Activated T-cell treated with anti-CD3 and anti-CD28 coated beads, Interleukin-2, amount 50 U/mL, for 4 hours (primary cell): ENCODE results near the gene TSKU. TPM values are rescaled to one million over a fixed set of nuclear protein-coding genes. Genes with fewer than 3 reads are reported as not detected.
"Not testable (repeated sequence)": the region's sequence is repeated elsewhere in the genome, so short reads cannot be mapped to it uniquely, and the experiment has no call there.

Source experiments
- ATAC-seq, 2 donors: fragments of 200-7000 bp; cut with Tn5 transposase; one replicate each; pipeline ENCODE4 v1.10.0; 2021
- DNase-seq: peaks from one replicate; pipeline ENCODE4 v3.0.0-alpha.2; 2020
- H3K27me3 Mint-ChIP-seq: one replicate; pipeline ENCODE4 v1.8.0; 2021; ENCODE audit warnings: low read depth, mixed read lengths
- H3K36me3 Mint-ChIP-seq: one replicate; pipeline ENCODE4 v1.8.0; 2022; ENCODE audit warnings: mixed read lengths; ENCODE audit not compliant: insufficient read depth
- H3K4me1 Mint-ChIP-seq: one replicate; pipeline ENCODE4 v1.8.0; 2021; ENCODE audit warnings: low read depth, mixed read lengths
- H3K4me3 Mint-ChIP-seq: one replicate; pipeline ENCODE4 v1.8.0; 2021; ENCODE audit warnings: mild to moderate bottlenecking, moderate library complexity, mixed read lengths
- H3K9me3 Mint-ChIP-seq: one replicate; pipeline ENCODE4 v1.8.0; 2021; ENCODE audit warnings: mixed read lengths
- total RNA-seq, 3 donors: library from RNA; stranded (reverse); gene quantifications; one replicate each; pipeline ENCODE4 v1.2.1, GENCODE V29; 2021

The TSKU gene
- total RNA-seq, 3 donors from 2014 or later: 0.16 to 0.38 (median 0.30) TPM

DNA sequence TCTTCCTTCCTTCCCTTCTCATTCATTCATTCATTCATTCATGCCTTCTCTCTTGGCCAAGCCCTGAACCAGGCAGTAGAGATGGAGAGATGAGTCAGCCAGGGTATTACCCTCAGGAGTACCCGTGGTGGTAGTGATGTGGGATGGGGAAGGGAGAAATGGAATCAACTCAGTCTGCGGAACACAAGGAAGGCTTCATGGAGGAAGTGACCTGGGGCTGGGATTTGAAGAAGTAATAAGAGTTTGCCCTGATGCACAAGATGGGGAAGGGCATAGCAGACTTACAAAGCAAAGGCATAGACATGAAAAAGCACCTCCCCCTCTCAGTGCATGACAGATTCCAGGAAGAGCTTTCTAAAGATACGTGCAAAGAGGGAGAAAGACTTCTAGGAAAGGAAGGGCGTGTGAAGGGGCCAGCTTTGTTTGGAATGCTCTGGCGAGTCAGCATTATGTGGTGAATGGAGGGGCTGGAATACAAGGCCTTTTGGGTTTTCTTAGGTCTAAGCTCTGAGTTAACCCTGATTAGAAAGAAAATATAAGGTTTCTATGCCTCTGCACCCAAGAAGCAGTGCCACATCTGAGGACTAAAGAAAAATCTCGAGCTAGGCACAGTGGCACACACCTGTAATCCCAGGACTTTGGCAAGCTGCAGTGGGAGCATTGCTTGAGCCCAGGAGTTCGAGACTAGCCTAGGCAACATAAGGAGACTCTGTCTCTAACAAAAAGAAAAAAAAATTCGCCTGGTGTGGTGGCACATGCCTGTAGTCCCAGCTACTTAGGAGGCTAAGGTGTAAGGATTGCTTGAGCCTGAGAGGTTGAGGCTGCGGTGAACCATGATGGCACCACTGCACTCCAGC is 41.2 kb downstream of the TSKU start:
- no peaks in the 10 kb centered on the region for H3K36me3 Mint-ChIP-seq

DNA sequence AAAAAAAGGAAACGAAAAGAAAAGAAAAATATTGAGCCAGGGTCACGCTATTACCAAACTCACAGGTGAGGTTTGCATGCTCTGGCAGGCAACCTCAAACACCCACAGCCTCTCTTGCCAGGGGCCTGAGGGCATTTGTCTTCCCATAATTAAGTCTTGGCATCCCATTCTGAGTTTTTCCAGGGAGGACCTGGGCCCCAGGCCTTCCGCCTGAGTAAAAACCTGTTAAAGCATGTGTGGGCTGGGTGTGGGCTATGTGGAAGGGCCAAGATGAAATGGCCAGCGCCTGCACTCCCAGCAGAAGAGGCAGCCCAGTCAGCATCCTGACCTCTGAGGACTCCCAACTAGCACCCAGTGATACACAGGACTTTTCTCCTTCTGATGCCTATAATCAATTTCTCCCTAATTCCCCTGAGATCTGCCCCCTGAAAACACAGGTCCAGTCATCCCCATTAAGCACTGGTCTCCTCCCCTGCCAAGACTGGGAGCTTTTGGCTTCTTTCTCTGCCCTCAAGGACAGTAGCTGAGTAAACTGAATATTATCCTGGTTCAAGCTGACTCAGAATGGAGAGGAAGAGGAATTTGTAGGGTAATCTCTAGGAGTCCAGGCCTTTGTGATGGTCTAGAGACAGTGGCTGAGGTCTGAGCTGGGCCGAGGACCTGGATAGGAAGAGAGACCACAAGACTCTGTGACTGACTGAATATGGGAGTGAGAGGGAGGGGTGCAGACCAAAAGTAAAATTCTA is 42.0 kb downstream of the TSKU start:
- no peak for ATAC-seq

More for the DNA sequence above, 41.2 kb downstream of the TSKU start:
- peaks cover 6% of the 10 kb centered on the region for H3K27me3 Mint-ChIP-seq
- H3K9me3 Mint-ChIP-seq: no peaks in the 10 kb centered on the region
- no peak overlapping the region for H3K4me3 Mint-ChIP-seq
- H3K4me1 Mint-ChIP-seq: peaks cover 7% of the 10 kb centered on the region
- ATAC-seq: no peak
- no peak for DNase-seq

DNA sequence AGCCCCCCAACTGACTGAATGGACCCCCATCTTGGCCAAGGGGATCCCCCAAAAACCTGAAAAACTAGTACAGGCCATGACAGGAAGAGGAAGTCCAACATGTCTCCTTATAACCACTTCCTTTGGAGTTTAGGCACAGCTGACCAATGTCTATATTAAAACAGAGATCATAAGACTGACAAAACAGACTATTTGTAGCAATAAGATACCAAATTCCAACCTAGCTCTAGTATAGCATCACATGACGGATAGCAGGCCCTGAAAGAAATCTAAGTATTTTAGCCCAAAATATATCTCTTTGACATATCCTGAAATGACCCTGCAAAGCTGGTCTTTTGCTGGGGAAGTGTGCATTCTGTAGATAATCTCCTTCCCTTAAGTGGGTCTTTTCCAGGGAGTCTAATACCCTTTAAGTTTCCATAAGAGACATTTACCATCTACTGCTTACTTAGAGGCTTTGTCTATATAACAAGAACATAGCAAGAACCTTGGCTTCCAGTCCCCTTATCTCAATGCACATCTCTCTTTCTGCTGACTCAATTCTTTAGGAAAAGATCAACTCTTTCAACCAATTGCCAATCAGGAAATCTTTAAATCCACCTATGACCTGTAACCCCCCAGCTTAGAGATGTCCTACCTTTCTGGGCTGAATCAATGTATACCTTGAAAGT is 42.7 kb downstream of the TSKU start:
- peaks cover 4% of the 10 kb centered on the region for H3K27me3 Mint-ChIP-seq
- H3K4me1 Mint-ChIP-seq: peaks cover 7% of the 10 kb centered on the region

More for the DNA sequence above, 42.0 kb downstream of the TSKU start:
- H3K27me3 Mint-ChIP-seq: peaks cover 4% of the 10 kb centered on the region
- H3K9me3 Mint-ChIP-seq: no peaks in the 10 kb centered on the region
- no peak for DNase-seq
- peaks cover 7% of the 10 kb centered on the region for H3K4me1 Mint-ChIP-seq
- no peaks in the 10 kb centered on the region for H3K36me3 Mint-ChIP-seq
- H3K4me3 Mint-ChIP-seq: no peak overlapping the region

DNA sequence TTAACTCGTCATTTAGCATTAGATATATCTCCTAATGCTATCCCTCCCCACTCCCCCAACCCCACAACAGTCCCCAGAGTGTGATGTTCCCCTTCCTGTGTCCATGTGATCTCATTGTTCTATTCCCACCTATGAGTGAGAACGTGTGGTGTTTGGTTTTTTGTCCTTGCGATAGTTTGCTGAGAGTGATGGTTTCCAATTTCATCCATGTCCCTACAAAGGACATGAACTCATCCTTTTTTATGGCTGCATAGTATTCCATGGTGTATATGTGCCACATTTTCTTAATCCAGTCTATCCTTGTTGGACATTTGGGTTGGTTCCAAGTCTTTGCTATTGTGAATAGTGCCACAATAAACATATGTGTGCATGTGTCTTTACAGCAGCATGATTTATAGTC is 43.4 kb downstream of the TSKU start:
- not testable (repeated sequence) for ATAC-seq, H3K9me3 Mint-ChIP-seq, DNase-seq, H3K36me3 Mint-ChIP-seq, H3K27me3 Mint-ChIP-seq, H3K4me3 Mint-ChIP-seq, H3K4me1 Mint-ChIP-seq

More for the DNA sequence above, 42.7 kb downstream of the TSKU start:
- Mint-ChIP-seq H3K36me3 (no peaks in the 10 kb centered on the region), H3K4me3 (no peak overlapping the region), H3K9me3 (no peaks in the 10 kb centered on the region)
- ATAC-seq (no peak), DNase-seq (no peak)

DNA sequence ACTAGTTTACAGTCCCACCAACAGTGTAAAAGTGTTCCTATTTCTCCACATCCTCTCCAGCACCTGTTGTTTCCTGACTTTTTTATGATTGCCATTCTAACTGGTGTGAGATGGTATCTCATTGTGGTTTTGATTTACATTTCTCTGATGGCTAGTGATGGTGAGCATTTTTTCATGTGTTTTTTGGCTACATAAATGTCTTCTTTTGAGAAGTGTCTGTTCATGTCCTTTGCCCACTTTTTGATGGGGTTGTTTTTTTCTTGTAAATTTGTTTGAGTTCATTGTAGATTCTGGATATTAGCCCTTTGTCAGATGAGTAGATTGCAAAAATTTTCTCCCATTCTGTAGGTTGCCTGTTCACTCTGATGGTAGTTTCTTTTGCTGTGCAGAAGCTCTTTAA is 43.8 kb downstream of the TSKU start:
- DNase-seq: not testable (repeated sequence)

GRCh38 chr11:76830639-76831327 is 47.6 kb downstream of the TSKU start:
- Mint-ChIP-seq H3K4me1 (no peaks in the 10 kb centered on the region), H3K27me3 (peaks cover 12% of the 10 kb centered on the region), H3K9me3 (no peaks in the 10 kb centered on the region), H3K4me3 (no peak overlapping the region), H3K36me3 (no peaks in the 10 kb centered on the region)
- no peak for DNase-seq
- no peak for ATAC-seq

More for the DNA sequence above, 43.8 kb downstream of the TSKU start:
- not testable (repeated sequence) for H3K4me1 Mint-ChIP-seq, H3K36me3 Mint-ChIP-seq, H3K9me3 Mint-ChIP-seq, H3K27me3 Mint-ChIP-seq, ATAC-seq, H3K4me3 Mint-ChIP-seq

DNA sequence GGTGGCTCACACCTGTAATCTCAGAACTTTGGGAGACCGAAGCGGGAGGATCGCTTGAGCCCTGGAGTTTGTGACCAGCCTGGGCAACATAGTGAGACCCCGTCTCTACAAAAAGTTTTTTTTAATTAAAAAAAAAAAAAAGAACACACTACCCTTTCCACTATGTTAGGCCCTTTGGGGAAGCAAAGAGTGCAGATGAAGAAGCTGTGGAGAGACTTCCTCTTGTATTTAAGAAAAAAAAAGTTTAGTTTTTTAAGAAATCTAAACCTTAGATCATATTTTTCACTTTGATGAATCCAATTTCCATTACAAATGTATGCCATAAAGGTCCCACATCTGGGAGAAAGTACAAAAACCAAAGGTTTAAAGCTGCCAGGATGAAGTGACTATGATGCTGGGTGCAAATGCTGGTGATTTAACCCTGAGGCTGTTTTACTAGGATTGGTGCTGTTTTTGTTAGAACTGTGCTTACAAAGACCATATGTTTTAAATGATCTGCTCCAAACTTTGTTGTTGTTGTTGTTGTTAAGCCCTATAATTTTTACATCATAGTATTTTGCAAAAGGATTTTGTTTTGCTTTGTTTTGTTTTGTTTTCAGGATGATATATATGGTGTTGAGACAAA is 48.6 kb downstream of the TSKU start:
- DNase-seq (no peak), ATAC-seq (no peak)
- Mint-ChIP-seq H3K36me3 (no peaks in the 10 kb centered on the region), H3K27me3 (peaks cover 12% of the 10 kb centered on the region), H3K4me1 (no peaks in the 10 kb centered on the region), H3K4me3 (no peak overlapping the region), H3K9me3 (no peaks in the 10 kb centered on the region)

GRCh38 chr11:76832361-76832760 is 49.2 kb downstream of the TSKU start:
- Mint-ChIP-seq H3K4me3 (no peak overlapping the region), H3K9me3 (no peaks in the 10 kb centered on the region), H3K27me3 (peaks cover 12% of the 10 kb centered on the region), H3K4me1 (no peaks in the 10 kb centered on the region), H3K36me3 (no peaks in the 10 kb centered on the region)
- DNase-seq (no peak), ATAC-seq (no peak)

DNA sequence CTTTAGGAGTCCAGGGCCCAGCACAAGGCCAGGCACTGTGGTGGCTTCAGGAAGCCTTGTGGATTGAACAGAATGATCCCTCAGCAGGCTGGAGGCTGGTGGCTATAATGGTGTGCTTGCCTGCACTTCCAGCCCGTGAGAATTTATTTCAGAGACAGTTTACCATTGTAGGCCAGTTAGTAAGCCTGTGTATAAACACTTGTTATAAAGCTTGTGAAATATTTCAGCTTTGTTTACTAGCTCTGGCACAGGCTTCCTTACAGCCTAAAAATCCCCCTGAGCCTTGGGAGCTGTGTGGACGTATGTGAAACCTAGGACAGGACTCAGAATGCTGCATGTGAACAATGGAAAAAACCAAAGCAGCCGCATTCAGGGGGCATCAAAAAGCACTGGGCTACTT is 51.0 kb downstream of the TSKU start:
- H3K4me3 Mint-ChIP-seq: no peak overlapping the region
- H3K36me3 Mint-ChIP-seq: no peaks in the 10 kb centered on the region
- no peak for DNase-seq
- no peaks in the 10 kb centered on the region for H3K4me1 Mint-ChIP-seq
- peaks cover 10% of the 10 kb centered on the region for H3K27me3 Mint-ChIP-seq
- no peak for ATAC-seq
- H3K9me3 Mint-ChIP-seq: no peaks in the 10 kb centered on the region

DNA sequence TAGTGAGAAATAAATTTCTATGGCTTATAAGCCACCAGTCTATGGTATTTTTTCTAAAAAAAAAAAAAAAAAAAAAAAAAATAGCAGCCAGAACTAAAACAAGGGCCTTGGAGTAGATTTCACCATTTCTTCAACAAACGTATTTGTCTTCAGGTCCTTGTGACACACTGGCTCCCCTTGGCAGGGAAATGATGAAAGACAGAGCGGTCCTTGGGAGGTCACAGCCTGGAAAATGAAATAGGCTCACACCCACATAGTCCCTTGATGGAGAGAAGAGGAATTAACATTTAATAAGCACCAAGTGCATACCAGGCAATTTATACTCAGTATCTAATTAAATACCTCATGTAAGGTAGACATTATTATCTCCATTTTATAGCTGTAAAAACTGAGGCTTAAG is 51.9 kb downstream of the TSKU start:
- ATAC-seq (no peak), DNase-seq (no peak)
- H3K9me3 Mint-ChIP-seq: no peaks in the 10 kb centered on the region
- H3K4me3 Mint-ChIP-seq: no peak overlapping the region
- H3K4me1 Mint-ChIP-seq: no peaks in the 10 kb centered on the region
- no peaks in the 10 kb centered on the region for H3K36me3 Mint-ChIP-seq
- peaks cover 11% of the 10 kb centered on the region for H3K27me3 Mint-ChIP-seq

GRCh38 chr11:76835928-76836612 is 52.9 kb downstream of the TSKU start:
- no peaks in the 10 kb centered on the region for H3K4me1 Mint-ChIP-seq
- DNase-seq (no peak), ATAC-seq (no peak)
- H3K27me3 Mint-ChIP-seq: peaks cover 14% of the 10 kb centered on the region
- no peaks in the 10 kb centered on the region for H3K36me3 Mint-ChIP-seq
- no peaks in the 10 kb centered on the region for H3K9me3 Mint-ChIP-seq
- no peak overlapping the region for H3K4me3 Mint-ChIP-seq

- no peaks in the 10 kb centered on the region for H3K36me3 Mint-ChIP-seq
- H3K4me1 Mint-ChIP-seq: no peaks in the 10 kb centered on the region
- H3K9me3 Mint-ChIP-seq: no peaks in the 10 kb centered on the region
- H3K4me3 Mint-ChIP-seq: no peak overlapping the region
- ATAC-seq (no peak), DNase-seq (no peak)
- H3K27me3 Mint-ChIP-seq: peaks cover 16% of the 10 kb centered on the region
Measured at GRCh38 chr11:76836613-76837291, 53.6 kb downstream of the TSKU start.
